Panc1 (cell line): ENCODE data around the gene CLSTN2.

Source experiments
- POLR2AphosphoS5 ChIP-seq: IDR thresholded peaks from 2 replicates; pipeline ENCODE4 v1.6.1; 2012; ENCODE audit warnings: mild to moderate bottlenecking, low read depth, low read length, moderate library complexity
- SIN3A ChIP-seq: IDR thresholded peaks from 2 replicates; pipeline ENCODE4 v1.6.1; 2012; ENCODE audit warnings: low read depth, mild to moderate bottlenecking, low read length, moderate library complexity, borderline replicate concordance; ENCODE audit not compliant: insufficient read depth
- TCF7L2 ChIP-seq: IDR thresholded peaks from 2 replicates; pipeline ENCODE4 v1.6.1; 2011; ENCODE audit warnings: mild to moderate bottlenecking, low read depth, low read length, inconsistent platforms
- TF ChIP-seq, protein P1 (sequence below): fragments of 450-650 bp; IDR thresholded peaks from 2 replicates; pipeline ENCODE4 v1.5.1; 2017; ENCODE audit warnings: mild to moderate bottlenecking
- TF ChIP-seq, protein P2 (sequence below), 2 experiments: IDR thresholded peaks; 2 replicates each; pipeline ENCODE4 v1.6.1; 2011 to 2012; ENCODE audit warnings: low read depth in 2 of 2, control low read depth in 1 of 2, low read length in 1 of 2, mild to moderate bottlenecking in 1 of 2, moderate library complexity in 1 of 2; ENCODE audit not compliant: insufficient read depth in 1 of 2

DNA sequence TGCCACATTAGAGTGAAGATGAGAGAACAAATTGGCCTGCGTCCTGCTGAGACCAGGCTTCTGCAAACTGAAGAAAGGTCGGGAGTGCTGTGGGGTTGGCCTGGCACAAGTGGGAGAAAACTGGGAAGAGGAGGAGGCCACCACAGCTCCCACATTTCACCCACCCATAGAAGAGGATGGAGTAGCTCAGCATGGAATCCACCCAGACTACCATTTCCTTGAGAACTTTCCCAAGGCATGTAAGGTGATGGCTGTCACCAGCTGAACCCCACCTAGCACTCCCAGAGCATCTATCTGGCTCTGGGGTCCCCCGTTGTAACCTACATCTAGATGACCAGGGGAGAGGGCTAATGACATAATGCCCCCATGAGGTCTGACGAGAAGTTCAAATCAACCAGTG is 622.5 kb downstream of the CLSTN2 start:
- TF ChIP-seq, protein P1, sequence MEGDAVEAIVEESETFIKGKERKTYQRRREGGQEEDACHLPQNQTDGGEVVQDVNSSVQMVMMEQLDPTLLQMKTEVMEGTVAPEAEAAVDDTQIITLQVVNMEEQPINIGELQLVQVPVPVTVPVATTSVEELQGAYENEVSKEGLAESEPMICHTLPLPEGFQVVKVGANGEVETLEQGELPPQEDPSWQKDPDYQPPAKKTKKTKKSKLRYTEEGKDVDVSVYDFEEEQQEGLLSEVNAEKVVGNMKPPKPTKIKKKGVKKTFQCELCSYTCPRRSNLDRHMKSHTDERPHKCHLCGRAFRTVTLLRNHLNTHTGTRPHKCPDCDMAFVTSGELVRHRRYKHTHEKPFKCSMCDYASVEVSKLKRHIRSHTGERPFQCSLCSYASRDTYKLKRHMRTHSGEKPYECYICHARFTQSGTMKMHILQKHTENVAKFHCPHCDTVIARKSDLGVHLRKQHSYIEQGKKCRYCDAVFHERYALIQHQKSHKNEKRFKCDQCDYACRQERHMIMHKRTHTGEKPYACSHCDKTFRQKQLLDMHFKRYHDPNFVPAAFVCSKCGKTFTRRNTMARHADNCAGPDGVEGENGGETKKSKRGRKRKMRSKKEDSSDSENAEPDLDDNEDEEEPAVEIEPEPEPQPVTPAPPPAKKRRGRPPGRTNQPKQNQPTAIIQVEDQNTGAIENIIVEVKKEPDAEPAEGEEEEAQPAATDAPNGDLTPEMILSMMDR = no peak
- TF ChIP-seq POLR2AphosphoS5 = no peak
- no peak for TF ChIP-seq SIN3A
- no peak for TF ChIP-seq TCF7L2
- TF ChIP-seq, protein P2, sequence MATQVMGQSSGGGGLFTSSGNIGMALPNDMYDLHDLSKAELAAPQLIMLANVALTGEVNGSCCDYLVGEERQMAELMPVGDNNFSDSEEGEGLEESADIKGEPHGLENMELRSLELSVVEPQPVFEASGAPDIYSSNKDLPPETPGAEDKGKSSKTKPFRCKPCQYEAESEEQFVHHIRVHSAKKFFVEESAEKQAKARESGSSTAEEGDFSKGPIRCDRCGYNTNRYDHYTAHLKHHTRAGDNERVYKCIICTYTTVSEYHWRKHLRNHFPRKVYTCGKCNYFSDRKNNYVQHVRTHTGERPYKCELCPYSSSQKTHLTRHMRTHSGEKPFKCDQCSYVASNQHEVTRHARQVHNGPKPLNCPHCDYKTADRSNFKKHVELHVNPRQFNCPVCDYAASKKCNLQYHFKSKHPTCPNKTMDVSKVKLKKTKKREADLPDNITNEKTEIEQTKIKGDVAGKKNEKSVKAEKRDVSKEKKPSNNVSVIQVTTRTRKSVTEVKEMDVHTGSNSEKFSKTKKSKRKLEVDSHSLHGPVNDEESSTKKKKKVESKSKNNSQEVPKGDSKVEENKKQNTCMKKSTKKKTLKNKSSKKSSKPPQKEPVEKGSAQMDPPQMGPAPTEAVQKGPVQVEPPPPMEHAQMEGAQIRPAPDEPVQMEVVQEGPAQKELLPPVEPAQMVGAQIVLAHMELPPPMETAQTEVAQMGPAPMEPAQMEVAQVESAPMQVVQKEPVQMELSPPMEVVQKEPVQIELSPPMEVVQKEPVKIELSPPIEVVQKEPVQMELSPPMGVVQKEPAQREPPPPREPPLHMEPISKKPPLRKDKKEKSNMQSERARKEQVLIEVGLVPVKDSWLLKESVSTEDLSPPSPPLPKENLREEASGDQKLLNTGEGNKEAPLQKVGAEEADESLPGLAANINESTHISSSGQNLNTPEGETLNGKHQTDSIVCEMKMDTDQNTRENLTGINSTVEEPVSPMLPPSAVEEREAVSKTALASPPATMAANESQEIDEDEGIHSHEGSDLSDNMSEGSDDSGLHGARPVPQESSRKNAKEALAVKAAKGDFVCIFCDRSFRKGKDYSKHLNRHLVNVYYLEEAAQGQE (IDR thresholded peaks at IDR 0.05; ENCODE audit: insufficient read depth in 1 of 2, low read depth in 2 of 2, low read length in 1 of 2) = no peak
